Spleen (tissue), 11 donors: ENCODE results near the gene PTP4A1. TPM values are rescaled to one million over a fixed set of nuclear protein-coding genes. Genes with fewer than 3 reads are reported as not detected.

Source experiments
- DNase-seq: peaks from one replicate; pipeline ENCODE4 v3.0.0-alpha.2; 2020
- H3K27ac ChIP-seq, 8 donors: fragments of 200-600 bp; sonication (generic) in 7 of 8; 1 replicate in 4 of 8; 2 replicates in 4 of 8; pipeline versions ENCODE4 v1.5.0 to v1.8.0; 2016 to 2021; ENCODE audit warnings: inconsistent platforms in 4 of 8, mild to moderate bottlenecking in 4 of 8, moderate library complexity in 1 of 8
- H3K27me3 ChIP-seq, 7 donors: fragments of 200-600 bp; sonication (generic) in 6 of 7; replicated peaks in 1 of 7; 1 replicate in 4 of 7; 2 replicates in 3 of 7; pipeline versions ENCODE4 v1.5.0 to v1.8.0; 2016 to 2021; ENCODE audit warnings: inconsistent platforms in 3 of 7, mild to moderate bottlenecking in 1 of 7
- H3K36me3 ChIP-seq, 6 donors: fragments of 200-600 bp; sonication (generic) in 5 of 6; 1 replicate in 4 of 6; 2 replicates in 2 of 6; pipeline versions ENCODE4 v1.5.0 to v1.8.0; 2016 to 2021; ENCODE audit warnings: inconsistent platforms in 2 of 6
- H3K4me1 ChIP-seq, 6 donors: fragments of 200-600 bp; sonication (generic) in 5 of 6; 1 replicate in 3 of 6; 2 replicates in 3 of 6; pipeline versions ENCODE4 v1.5.0 to v1.8.0; 2016 to 2021; ENCODE audit warnings: inconsistent platforms in 3 of 6
- H3K4me3 ChIP-seq, 8 donors: fragments of 200-600 bp; sonication (generic) in 7 of 8; 1 replicate in 4 of 8; 2 replicates in 4 of 8; pipeline versions ENCODE4 v1.5.0 to v1.8.0; 2016 to 2021; ENCODE audit warnings: inconsistent platforms in 4 of 8, mild to moderate bottlenecking in 4 of 8, moderate library complexity in 2 of 8
- H3K9me3 ChIP-seq, 8 donors: fragments of 200-600 bp; sonication (generic) in 7 of 8; 1 replicate in 4 of 8; 2 replicates in 4 of 8; pipeline versions ENCODE4 v1.5.0 to v1.8.0; 2016 to 2021; ENCODE audit warnings: inconsistent platforms in 4 of 8
- POLR2A ChIP-seq, 3 donors: fragments of 450-650 bp; IDR thresholded peaks; one replicate each; pipeline ENCODE4 v1.5.1; 2017; ENCODE audit warnings: antibody characterized with exemption in 3 of 3, mild to moderate bottlenecking in 1 of 3
- POLR2AphosphoS5 ChIP-seq, 3 donors: sonication (generic); formaldehyde crosslinking; IDR thresholded peaks; one replicate each; pipeline ENCODE4 v1.5.1; 2017; ENCODE audit warnings: antibody characterized with exemption in 3 of 3
- WGBS, 5 donors: extraction: QIAGEN DNeasy Blood & Tissue Kit in 3 of 5; methylation state at CpG; one replicate each; pipeline versions ENCODE4 v1.1.5 to v1.1.7; 2013 to 2018; 5-methylcytosine and 5-hydroxymethylcytosine counted together
- intact Hi-C: fragments of 100-400 bp; cut with DNase I; formaldehyde crosslinking; loops from one replicate; pipeline ENCODE4 v1.15.0; 2023; ENCODE audit warnings: low total_unique reads
- polyA plus RNA-seq, 3 donors: library from polyadenylated mRNA; stranded (reverse); fragments of 200-250 nt; gene quantifications; one replicate each; pipeline ENCODE4 v1.2.1, GENCODE V29; 2013
- total RNA-seq, 7 donors: library from RNA; depleted of rRNA in 3 of 7; stranded (reverse); fragments of >200 nt in 3 of 7; fragmentation: NEBNext Ultra II Directional in 4 of 7; extraction: Animal tissue kit (Norgen Biotek cat#: 25700) in 4 of 7; gene quantifications; one replicate each; pipeline versions ENCODE4 v1.1.0 to v1.2.1, GENCODE V29; 2016 to 2021
- TF ChIP-seq, protein P1 (sequence below), 11 experiments: fragments of 200-600 bp in 7 of 11; fragments of 450-650 bp in 4 of 11; sonication (generic) in 4 of 11; IDR thresholded peaks in 8 of 11; conservative IDR thresholded peaks in 3 of 11; 1 replicate in 7 of 11; 2 replicates in 4 of 11; pipeline versions ENCODE4 v1.4.0 to v1.8.0; 2016 to 2021; ENCODE audit warnings: antibody characterized with exemption in 11 of 11, inconsistent platforms in 4 of 11, mild to moderate bottlenecking in 1 of 11
- donor health status: healthy with polysubstance abuse.
- donor health status: DM: no; HTN: no; CAD: no; lungs with moderate emphysema.
- donor health status: DM: no; HTN: no; CAD: no.
- donor health status: Bipolar disorder and iron deficiency.
- donor health status: healthy.
- donor health status: DM: no; HTN: no; CAD: no.
- donor health status: DM: yes; HTN: yes; CAD: no.

Gene PTP4A1
- total and polyA plus RNA-seq, 10 donors: 6.8 to 46.1 (median 27.7) TPM

DNA sequence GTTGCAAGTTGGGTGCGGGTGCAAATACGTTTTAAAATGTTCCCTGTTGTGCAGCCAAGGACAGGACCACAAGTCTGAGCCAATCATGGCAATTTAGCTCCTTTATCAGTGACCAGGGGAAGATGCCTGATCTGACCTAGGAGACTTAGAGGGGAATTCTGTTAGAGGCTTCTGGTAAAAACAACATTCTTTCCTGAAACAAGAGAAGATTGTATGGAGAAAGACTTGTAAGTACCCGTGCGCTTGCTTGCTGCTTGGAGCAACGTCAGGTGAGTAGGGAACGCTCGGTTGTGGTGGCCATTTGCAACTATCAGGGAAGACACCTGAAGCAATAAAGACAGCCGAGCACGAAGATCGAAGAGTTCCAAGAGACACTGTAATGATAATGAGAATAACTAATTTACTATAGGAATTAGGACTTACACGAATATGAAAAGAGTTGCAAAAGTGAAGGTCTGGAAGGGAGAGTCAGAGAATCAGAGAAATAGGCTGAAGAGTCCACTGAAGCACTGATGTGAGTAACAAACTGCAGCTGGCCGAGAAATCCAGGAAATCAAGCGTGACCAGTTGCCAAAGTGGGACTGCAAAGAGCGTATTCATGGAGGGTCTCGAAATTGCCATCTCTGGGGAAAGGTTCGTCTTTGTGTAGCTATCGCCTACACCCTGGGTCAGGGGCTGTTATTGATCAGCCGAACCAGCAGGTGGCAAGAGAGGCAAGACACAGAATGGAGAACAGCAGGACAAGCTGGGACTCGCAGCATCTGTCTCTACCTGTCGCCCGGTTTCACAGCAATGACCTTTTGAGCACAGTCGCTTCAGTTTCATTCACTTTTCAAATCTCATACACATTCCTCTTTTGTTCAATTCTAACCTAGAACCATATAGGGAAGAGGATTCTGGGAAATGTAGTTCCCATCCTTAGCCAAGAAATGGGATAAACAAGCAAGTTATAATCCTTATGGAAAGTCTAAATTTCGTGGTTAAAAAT, 26.1 kb downstream of the PTP4A1 start:
- DNase-seq: peak; percentile 87
- Histone ChIP-seq H3K9me3 (no peaks in the 10 kb centered on the region), H3K36me3 (no peaks in the 10 kb centered on the region), H3K4me3 (peak overlapping the region; percentile 17 to 69 (median 32)), H3K27ac (peak overlapping the region in 2 of 8 donors; percentile 6 to 24), H3K27me3 (no peaks in the 10 kb centered on the region), H3K4me1 (peaks cover 0 to 18% (median 14%) of the 10 kb centered on the region in 6 donors)
- intact Hi-C loops: loop anchor here (2.0 kb wide), 1 partner anchor 166 kb away; no protein-coding TSS in a partner anchor
- TF ChIP-seq POLR2A (IDR thresholded peaks at IDR 0.05) (no peak), POLR2AphosphoS5 (IDR thresholded peaks at IDR 0.05) (peak in 1 of 3 donors; percentile 63)
- TF ChIP-seq, protein P1, sequence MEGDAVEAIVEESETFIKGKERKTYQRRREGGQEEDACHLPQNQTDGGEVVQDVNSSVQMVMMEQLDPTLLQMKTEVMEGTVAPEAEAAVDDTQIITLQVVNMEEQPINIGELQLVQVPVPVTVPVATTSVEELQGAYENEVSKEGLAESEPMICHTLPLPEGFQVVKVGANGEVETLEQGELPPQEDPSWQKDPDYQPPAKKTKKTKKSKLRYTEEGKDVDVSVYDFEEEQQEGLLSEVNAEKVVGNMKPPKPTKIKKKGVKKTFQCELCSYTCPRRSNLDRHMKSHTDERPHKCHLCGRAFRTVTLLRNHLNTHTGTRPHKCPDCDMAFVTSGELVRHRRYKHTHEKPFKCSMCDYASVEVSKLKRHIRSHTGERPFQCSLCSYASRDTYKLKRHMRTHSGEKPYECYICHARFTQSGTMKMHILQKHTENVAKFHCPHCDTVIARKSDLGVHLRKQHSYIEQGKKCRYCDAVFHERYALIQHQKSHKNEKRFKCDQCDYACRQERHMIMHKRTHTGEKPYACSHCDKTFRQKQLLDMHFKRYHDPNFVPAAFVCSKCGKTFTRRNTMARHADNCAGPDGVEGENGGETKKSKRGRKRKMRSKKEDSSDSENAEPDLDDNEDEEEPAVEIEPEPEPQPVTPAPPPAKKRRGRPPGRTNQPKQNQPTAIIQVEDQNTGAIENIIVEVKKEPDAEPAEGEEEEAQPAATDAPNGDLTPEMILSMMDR (IDR thresholded peaks at IDR 0.05 in 8 of 11, conservative IDR thresholded peaks at IDR 0.05 in 3 of 11): peak; percentile 62 to 89 (median 81)
- 3 to 10% (median 6%) methylated on average over 23 of the region's 23 CpGs for WGBS, 5 donors

DNA sequence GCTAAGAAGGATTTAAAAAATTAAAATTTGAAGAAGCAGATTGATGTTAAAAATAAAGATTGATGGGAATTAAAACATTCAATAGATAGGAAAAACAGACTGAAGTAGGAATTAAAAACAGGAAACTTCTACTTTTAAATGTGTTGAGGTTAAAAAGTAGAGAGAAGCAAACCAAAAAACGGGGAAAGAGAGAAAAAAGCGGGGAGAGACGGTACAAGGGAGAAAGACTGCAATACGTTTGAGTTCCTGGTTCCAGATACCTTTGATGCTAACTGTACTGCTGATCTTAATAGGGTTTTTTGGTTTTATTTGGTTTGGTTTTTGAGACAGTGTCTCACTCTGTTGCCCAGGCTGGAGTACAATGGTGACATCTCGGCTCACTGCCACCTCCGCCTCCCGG, 27.0 kb downstream of the PTP4A1 start:
- TF ChIP-seq, protein P1 (IDR thresholded peaks at IDR 0.05 in 8 of 11, conservative IDR thresholded peaks at IDR 0.05 in 3 of 11): no peak
- no peak for TF ChIP-seq POLR2A (IDR thresholded peaks at IDR 0.05)
- TF ChIP-seq POLR2AphosphoS5 (IDR thresholded peaks at IDR 0.05): no peak
- no peaks in the 10 kb centered on the region for H3K9me3 ChIP-seq
- H3K27me3 ChIP-seq: no peaks in the 10 kb centered on the region
- WGBS, 5 donors: 78 to 91% (median 85%) methylated on average over 7 of the region's 7 CpGs
- no peak overlapping the region for H3K27ac ChIP-seq
- no peaks in the 10 kb centered on the region for H3K36me3 ChIP-seq
- H3K4me1 ChIP-seq: peaks cover 0 to 18% (median 14%) of the 10 kb centered on the region in 6 donors
- no peak for DNase-seq
- H3K4me3 ChIP-seq: no peak overlapping the region
- intact Hi-C loops: loop anchor here (2.0 kb wide), 1 partner anchor 166 kb away; no protein-coding TSS in a partner anchor

DNA sequence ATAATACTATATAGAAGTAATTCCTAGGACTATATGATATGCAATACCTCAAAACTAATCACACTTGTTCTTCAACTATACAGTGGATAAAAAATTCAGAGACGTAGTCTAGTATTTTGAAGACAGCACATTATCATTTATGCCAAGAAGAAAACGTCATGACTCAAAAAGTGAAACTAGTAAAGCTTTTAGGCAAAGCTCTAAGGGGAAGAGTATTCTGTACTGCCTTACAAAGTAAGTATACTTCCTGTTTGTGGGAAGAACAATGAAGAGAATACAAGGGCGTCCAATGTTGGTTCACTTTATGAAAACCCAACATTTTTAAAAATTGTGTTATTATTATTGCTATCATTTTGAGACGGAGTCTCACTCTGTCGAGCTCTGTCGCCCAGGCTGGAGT, 27.9 kb downstream of the PTP4A1 start:
- no peaks in the 10 kb centered on the region for H3K27me3 ChIP-seq
- intact Hi-C loops: no loop called here
- TF ChIP-seq, protein P1 (IDR thresholded peaks at IDR 0.05 in 8 of 11, conservative IDR thresholded peaks at IDR 0.05 in 3 of 11): no peak
- TF ChIP-seq POLR2A (IDR thresholded peaks at IDR 0.05): no peak
- no peak for TF ChIP-seq POLR2AphosphoS5 (IDR thresholded peaks at IDR 0.05)
- no peaks in the 10 kb centered on the region for H3K9me3 ChIP-seq
- WGBS, 5 donors: 58 to 70% (median 67%) methylated on average over 6 of the region's 6 CpGs
- H3K36me3 ChIP-seq: no peaks in the 10 kb centered on the region
- peaks cover 0 to 18% (median 14%) of the 10 kb centered on the region in 6 donors for H3K4me1 ChIP-seq
- no peak overlapping the region for H3K27ac ChIP-seq
- no peak overlapping the region for H3K4me3 ChIP-seq
- no peak for DNase-seq

DNA sequence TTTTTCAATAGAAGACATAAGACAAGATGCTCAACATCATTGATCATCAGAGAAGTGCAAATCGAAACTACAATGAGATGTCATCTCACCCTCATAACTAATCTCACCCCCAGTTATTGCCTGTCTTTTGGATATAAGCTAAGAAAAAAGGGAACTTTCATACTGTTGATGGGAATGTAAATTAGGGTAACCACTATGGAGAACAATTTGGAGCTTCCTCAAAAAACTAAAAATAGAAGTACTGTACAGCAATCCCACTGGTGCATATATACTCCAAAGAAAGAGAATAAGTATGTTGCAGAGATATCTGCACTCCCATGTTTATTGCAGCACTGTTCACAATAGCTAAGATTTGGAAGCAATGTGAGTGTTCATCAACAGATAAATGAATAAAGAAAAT, 37.0 kb downstream of the PTP4A1 start:
- no peaks in the 10 kb centered on the region for H3K9me3 ChIP-seq
- no peak overlapping the region for H3K4me3 ChIP-seq
- no peaks in the 10 kb centered on the region for H3K36me3 ChIP-seq
- intact Hi-C loops: no loop called here
- WGBS, 5 donors: 86 to 97% (median 91%) methylated on average over 1 of the region's 1 CpG
- H3K27me3 ChIP-seq: no peaks in the 10 kb centered on the region
- TF ChIP-seq, protein P1 (IDR thresholded peaks at IDR 0.05 in 8 of 11, conservative IDR thresholded peaks at IDR 0.05 in 3 of 11): no peak
- TF ChIP-seq POLR2A (IDR thresholded peaks at IDR 0.05): no peak
- no peak for TF ChIP-seq POLR2AphosphoS5 (IDR thresholded peaks at IDR 0.05)
- H3K27ac ChIP-seq: no peak overlapping the region
- no peaks in the 10 kb centered on the region for H3K4me1 ChIP-seq
- no peak for DNase-seq
